ENCODE measurements around the gene CCDC8. TPM values are rescaled to one million over a fixed set of nuclear protein-coding genes. Genes with fewer than 3 reads are reported as not detected.

Gene CCDC8
- total RNA-seq, 1 donor from 2014 or later: not detected

DNA sequence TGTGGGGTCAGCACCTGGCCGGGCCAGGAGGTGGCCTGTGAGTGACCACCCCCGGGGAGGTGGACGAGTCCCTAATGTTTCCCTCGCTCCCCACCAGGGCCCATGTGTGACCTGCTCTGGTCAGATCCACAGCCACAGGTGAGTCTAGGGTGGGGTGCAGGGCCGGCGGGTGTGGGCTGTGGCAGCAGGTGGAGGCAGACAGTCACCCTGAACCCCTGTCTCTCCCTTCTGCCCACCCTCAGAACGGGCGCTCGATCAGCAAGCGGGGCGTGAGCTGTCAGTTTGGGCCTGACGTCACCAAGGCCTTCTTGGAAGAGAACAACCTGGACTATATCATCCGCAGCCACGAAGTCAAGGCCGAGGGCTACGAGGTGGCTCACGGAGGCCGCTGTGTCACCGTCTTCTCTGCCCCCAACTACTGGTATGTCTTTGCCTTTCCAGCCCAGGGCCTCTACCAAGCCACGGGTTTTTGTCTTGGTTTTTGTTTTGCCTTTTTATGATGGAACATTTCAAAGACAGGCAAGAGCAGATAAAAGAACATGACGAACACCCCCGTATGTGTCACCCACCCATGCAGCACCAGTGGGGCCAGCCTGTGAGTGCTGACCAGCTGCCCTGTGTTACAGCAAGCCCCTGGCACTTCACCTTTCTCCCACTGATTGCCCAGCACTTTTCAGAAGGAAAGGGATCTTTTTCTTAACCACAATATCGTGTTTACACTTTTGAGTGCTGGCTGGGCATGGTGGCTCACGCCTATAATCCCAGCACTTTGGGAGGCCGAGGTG is 24.9 kb downstream of the CCDC8 start:
- Mint-ChIP-seq H3K36me3 (ENCODE audit: low read depth) (peaks cover 64% of the 10 kb centered on the region), H3K27me3 (no peaks in the 10 kb centered on the region), H3K27ac (no peak overlapping the region), H3K4me1 (no peaks in the 10 kb centered on the region), H3K9me3 (no peaks in the 10 kb centered on the region), H3K4me3 (no peak overlapping the region)
- DNase-seq: no peak
- intact Hi-C loops (cut with micrococcal nuclease): no loop called here

- no peak for DNase-seq
- Mint-ChIP-seq H3K4me3 (no peak overlapping the region), H3K27ac (no peak overlapping the region), H3K27me3 (no peaks in the 10 kb centered on the region), H3K36me3 (ENCODE audit: low read depth) (peaks cover 65% of the 10 kb centered on the region), H3K9me3 (no peaks in the 10 kb centered on the region), H3K4me1 (no peaks in the 10 kb centered on the region)
- intact Hi-C loops (cut with micrococcal nuclease): no loop called here
Observed at GRCh38 chr19:46387713-46388130, 25.6 kb downstream of the CCDC8 start.

GRCh38 chr19:46386996-46387712 is 26.2 kb downstream of the CCDC8 start:
- DNase-seq: no peak
- H3K27me3 Mint-ChIP-seq: no peaks in the 10 kb centered on the region
- H3K4me3 Mint-ChIP-seq: no peak overlapping the region
- no peaks in the 10 kb centered on the region for H3K4me1 Mint-ChIP-seq
- H3K36me3 Mint-ChIP-seq (ENCODE audit: low read depth): peaks cover 67% of the 10 kb centered on the region
- no peaks in the 10 kb centered on the region for H3K9me3 Mint-ChIP-seq
- H3K27ac Mint-ChIP-seq: no peak overlapping the region
- intact Hi-C loops (cut with micrococcal nuclease): no loop called here

DNA sequence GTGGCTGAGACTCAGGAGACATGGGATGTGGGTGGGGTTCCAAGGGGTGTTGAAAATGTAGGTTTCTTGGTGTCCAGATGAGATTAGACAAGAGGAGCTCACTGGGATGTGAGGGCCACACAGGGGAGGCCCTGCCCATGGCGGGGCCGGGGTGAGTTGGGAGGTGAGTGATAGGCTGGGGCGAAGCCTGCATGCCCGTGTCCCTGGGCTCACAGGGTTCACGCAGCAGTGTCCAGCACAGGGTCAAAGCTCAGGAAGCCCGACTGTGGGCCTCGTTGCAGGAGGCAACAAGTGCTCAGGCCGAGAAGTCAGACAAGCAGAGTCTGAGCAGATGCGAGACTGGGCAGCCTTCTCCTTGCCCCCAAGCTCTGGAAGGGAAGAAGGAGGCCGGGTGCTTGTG is 27.2 kb downstream of the CCDC8 start:
- H3K4me3 Mint-ChIP-seq: no peak overlapping the region
- no peaks in the 10 kb centered on the region for H3K27me3 Mint-ChIP-seq
- H3K36me3 Mint-ChIP-seq (ENCODE audit: low read depth): peaks cover 68% of the 10 kb centered on the region
- DNase-seq: no peak
- intact Hi-C loops (cut with micrococcal nuclease): no loop called here
- no peaks in the 10 kb centered on the region for H3K4me1 Mint-ChIP-seq
- no peaks in the 10 kb centered on the region for H3K9me3 Mint-ChIP-seq
- peak overlapping the region; percentile 28 for H3K27ac Mint-ChIP-seq

- Mint-ChIP-seq H3K27me3 (no peaks in the 10 kb centered on the region), H3K4me1 (no peaks in the 10 kb centered on the region), H3K36me3 (ENCODE audit: low read depth) (peaks cover 71% of the 10 kb centered on the region), H3K4me3 (no peak overlapping the region), H3K9me3 (no peaks in the 10 kb centered on the region), H3K27ac (no peak overlapping the region)
- DNase-seq: no peak
- intact Hi-C loops (cut with micrococcal nuclease): no loop called here
Observed at GRCh38 chr19:46385636-46386035, 27.7 kb downstream of the CCDC8 start.

- Mint-ChIP-seq H3K4me1 (peaks cover 2% of the 10 kb centered on the region), H3K27me3 (no peaks in the 10 kb centered on the region), H3K4me3 (no peak overlapping the region), H3K9me3 (no peaks in the 10 kb centered on the region), H3K27ac (peak overlapping the region; percentile 24), H3K36me3 (ENCODE audit: low read depth) (peaks cover 68% of the 10 kb centered on the region)
- no peak for DNase-seq
- intact Hi-C loops (cut with micrococcal nuclease): no loop called here
Observed at GRCh38 chr19:46384396-46384795, 29.0 kb downstream of the CCDC8 start.

- Mint-ChIP-seq H3K36me3 (ENCODE audit: low read depth) (peaks cover 68% of the 10 kb centered on the region), H3K27ac (no peak overlapping the region), H3K27me3 (no peaks in the 10 kb centered on the region), H3K4me1 (peaks cover 2% of the 10 kb centered on the region), H3K4me3 (no peak overlapping the region), H3K9me3 (no peaks in the 10 kb centered on the region)
- intact Hi-C loops (cut with micrococcal nuclease): no loop called here
- no peak for DNase-seq
Observed at GRCh38 chr19:46383846-46384245, 29.5 kb downstream of the CCDC8 start.

- H3K27ac Mint-ChIP-seq: no peak overlapping the region
- peaks cover 2% of the 10 kb centered on the region for H3K4me1 Mint-ChIP-seq
- H3K9me3 Mint-ChIP-seq: no peaks in the 10 kb centered on the region
- H3K4me3 Mint-ChIP-seq: no peak overlapping the region
- intact Hi-C loops (cut with micrococcal nuclease): no loop called here
- H3K27me3 Mint-ChIP-seq: no peaks in the 10 kb centered on the region
- peaks cover 68% of the 10 kb centered on the region for H3K36me3 Mint-ChIP-seq (ENCODE audit: low read depth)
- no peak for DNase-seq
Observed at GRCh38 chr19:46383171-46383815, 30.1 kb downstream of the CCDC8 start.

DNA sequence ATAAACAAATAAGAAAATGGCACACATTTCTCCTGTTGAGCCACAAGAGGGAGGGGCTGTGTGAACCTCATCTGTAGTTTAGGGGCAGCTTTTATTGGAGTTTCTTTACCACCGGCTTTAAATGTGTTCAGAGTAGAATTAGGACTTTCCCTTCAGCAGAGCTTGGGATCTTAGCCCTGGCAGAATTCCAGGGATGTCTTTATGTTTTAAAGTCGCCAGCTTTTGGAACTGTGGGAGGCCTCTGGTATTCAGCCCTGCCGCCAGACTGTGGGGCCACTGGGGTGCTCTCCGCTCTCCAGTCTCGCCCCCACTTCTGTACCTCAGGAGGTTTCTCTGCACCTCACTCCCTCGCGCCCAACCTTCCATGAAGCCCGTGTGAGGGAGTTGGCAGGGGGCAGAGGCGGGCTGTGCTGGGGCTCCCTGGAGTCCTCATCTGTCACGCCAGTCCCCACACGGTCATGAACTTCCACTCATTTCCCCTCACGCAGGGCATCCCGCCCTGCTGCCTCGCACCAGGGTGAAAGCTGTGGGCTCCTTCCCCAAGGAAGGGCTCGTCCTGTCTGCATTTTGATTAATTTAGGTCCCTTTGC is 31.5 kb downstream of the CCDC8 start:
- H3K36me3 Mint-ChIP-seq (ENCODE audit: low read depth): peaks cover 67% of the 10 kb centered on the region
- no peaks in the 10 kb centered on the region for H3K27me3 Mint-ChIP-seq

GRCh38 chr19:46381346-46381745 is 32.0 kb downstream of the CCDC8 start:
- Mint-ChIP-seq H3K4me3 (no peak overlapping the region), H3K36me3 (ENCODE audit: low read depth) (peaks cover 70% of the 10 kb centered on the region), H3K27me3 (no peaks in the 10 kb centered on the region), H3K27ac (no peak overlapping the region), H3K4me1 (peaks cover 3% of the 10 kb centered on the region), H3K9me3 (no peaks in the 10 kb centered on the region)
- intact Hi-C loops (cut with micrococcal nuclease): no loop called here
- no peak for DNase-seq

More for the DNA sequence above, 31.5 kb downstream of the CCDC8 start:
- H3K4me1 Mint-ChIP-seq: peaks cover 3% of the 10 kb centered on the region
- no peaks in the 10 kb centered on the region for H3K9me3 Mint-ChIP-seq
- no peak overlapping the region for H3K27ac Mint-ChIP-seq
- no peak for DNase-seq
- no peak overlapping the region for H3K4me3 Mint-ChIP-seq
- intact Hi-C loops (cut with micrococcal nuclease): no loop called here

- H3K9me3 Mint-ChIP-seq: no peaks in the 10 kb centered on the region
- H3K4me1 Mint-ChIP-seq: peaks cover 3% of the 10 kb centered on the region
- H3K27me3 Mint-ChIP-seq: no peaks in the 10 kb centered on the region
- intact Hi-C loops (cut with micrococcal nuclease): no loop called here
- no peak for DNase-seq
- no peak overlapping the region for H3K27ac Mint-ChIP-seq
- H3K4me3 Mint-ChIP-seq: no peak overlapping the region
- peaks cover 74% of the 10 kb centered on the region for H3K36me3 Mint-ChIP-seq (ENCODE audit: low read depth)
Observed at GRCh38 chr19:46380690-46381089, 32.7 kb downstream of the CCDC8 start.

DNA sequence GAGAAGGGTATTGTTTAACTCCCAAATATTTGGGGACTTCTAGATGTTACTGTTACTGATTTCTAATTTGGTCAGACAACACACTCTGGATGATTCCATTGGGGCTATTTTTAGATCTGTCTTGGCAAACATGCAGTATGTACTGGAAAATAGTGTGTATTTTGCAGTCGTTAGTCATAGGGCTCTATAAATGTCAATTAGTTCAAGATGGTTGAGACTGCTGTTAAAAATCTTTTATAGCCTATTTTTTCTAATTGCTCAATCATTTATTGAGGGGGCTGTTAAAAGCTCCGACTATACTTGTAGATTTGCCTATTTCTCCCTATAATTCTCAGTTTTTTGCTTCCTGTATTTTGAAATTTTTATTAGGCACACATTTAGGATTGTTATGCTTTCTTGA is 35.1 kb downstream of the CCDC8 start:
- Mint-ChIP-seq H3K27ac (no peak overlapping the region), H3K4me3 (no peak overlapping the region), H3K36me3 (ENCODE audit: low read depth) (peaks cover 62% of the 10 kb centered on the region), H3K4me1 (peaks cover 3% of the 10 kb centered on the region), H3K27me3 (no peaks in the 10 kb centered on the region), H3K9me3 (no peaks in the 10 kb centered on the region)
- no peak for DNase-seq
- intact Hi-C loops (cut with micrococcal nuclease): no loop called here

DNA sequence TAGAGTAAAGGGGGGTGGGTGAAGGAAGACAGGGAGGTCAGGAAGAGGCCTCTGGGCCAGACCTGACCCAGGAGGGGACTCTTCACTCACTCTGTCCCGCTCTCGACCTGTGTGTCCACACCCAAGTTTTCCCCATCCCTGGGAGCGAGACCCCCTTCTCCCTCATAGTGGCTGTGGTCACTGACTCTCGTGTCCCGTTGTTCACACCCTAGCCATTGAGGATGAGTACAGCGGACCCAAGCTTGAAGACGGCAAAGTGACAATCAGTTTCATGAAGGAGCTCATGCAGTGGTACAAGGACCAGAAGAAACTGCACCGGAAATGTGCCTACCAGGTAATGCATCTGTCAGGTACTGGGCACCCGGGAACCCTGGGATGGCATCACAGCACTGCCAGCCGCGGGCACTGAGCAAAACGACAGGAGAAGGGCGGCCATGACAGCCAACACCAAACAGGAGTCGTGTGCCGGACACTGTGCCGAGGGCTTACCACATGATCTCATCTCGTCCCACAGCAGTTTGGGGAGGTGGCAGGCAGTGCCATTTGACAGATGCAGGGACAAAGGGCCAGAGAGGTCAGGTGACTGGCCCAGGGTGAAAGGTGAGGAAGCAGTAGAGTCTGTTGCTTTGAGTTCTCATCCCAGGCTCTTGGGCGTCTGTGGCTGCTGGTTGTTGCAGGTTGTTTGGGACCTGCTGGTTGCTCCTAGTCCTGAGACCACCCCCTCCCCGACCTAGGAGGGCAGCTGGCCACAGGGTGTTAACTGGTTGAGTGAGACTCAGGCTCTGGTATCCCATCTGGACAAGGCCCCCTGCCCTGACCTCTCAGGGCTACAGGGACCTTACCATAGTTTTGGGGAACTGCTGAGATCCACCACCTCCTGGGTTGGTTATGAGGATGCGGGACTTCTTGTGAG is 36.9 kb downstream of the CCDC8 start:
- H3K27me3 Mint-ChIP-seq: no peaks in the 10 kb centered on the region
- no peak for DNase-seq

More for the DNA sequence above, 36.9 kb downstream of the CCDC8 start:
- intact Hi-C loops (cut with micrococcal nuclease): no loop called here
- no peaks in the 10 kb centered on the region for H3K9me3 Mint-ChIP-seq
- H3K27ac Mint-ChIP-seq: no peak overlapping the region
- peaks cover 52% of the 10 kb centered on the region for H3K36me3 Mint-ChIP-seq (ENCODE audit: low read depth)
- H3K4me1 Mint-ChIP-seq: peaks cover 12% of the 10 kb centered on the region
- no peak overlapping the region for H3K4me3 Mint-ChIP-seq
